Thoracic aorta (tissue), 2 donors: Measurements from ENCODE around the gene NAALADL1. TPM values are rescaled to one million over a fixed set of nuclear protein-coding genes. Genes with fewer than 3 reads are reported as not detected.

ENCODE experiments used
- ATAC-seq: fragments of 150-250 bp; one replicate; pipeline ENCODE4 v1.8.0; 2017; ENCODE audit warnings: low read depth; ENCODE audit not compliant: insufficient number of reproducible peaks, low FRiP score
- DNase-seq: peaks from one replicate; pipeline ENCODE4 v3.0.0-alpha.2; 2020; ENCODE audit warnings: low spot score
- H3K27ac ChIP-seq, 2 donors: fragments of 200-600 bp; sonication (generic); 1 replicate in 1 of 2; 2 replicates in 1 of 2; pipeline ENCODE4 v1.5.1; 2016; ENCODE audit warnings: mild to moderate bottlenecking in 2 of 2, moderate library complexity in 2 of 2
- H3K27me3 ChIP-seq: fragments of 200-600 bp; sonication (generic); replicated peaks from 2 replicates; pipeline ENCODE4 v1.6.0; 2016; ENCODE audit warnings: mild to moderate bottlenecking; ENCODE audit not compliant: insufficient read depth
- H3K36me3 ChIP-seq: fragments of 200-600 bp; sonication (generic); one replicate; pipeline ENCODE4 v1.5.1; 2016
- H3K4me1 ChIP-seq, 2 donors: fragments of 200-600 bp; sonication (generic); 1 replicate in 1 of 2; 2 replicates in 1 of 2; pipeline versions ENCODE4 v1.5.1 to v1.6.0; 2016; ENCODE audit warnings: low read depth in 2 of 2, mild to moderate bottlenecking in 1 of 2; ENCODE audit not compliant: control insufficient read depth in 1 of 2
- H3K4me3 ChIP-seq: fragments of 200-600 bp; sonication (generic); 2 replicates; pipeline ENCODE4 v1.5.1; 2016; ENCODE audit warnings: mild to moderate bottlenecking
- H3K9me3 ChIP-seq: fragments of 200-600 bp; sonication (generic); 2 replicates; pipeline ENCODE4 v1.5.1; 2016
- CTCF ChIP-seq: fragments of 200-600 bp; sonication (generic); IDR thresholded peaks from one replicate; pipeline ENCODE4 v1.5.1; 2019; ENCODE audit warnings: antibody characterized with exemption
- total RNA-seq, 2 donors: library from RNA; depleted of rRNA; stranded (reverse); fragments of >200 nt; gene quantifications; one replicate each; pipeline versions ENCODE4 v1.1.0 to v1.2.3, GENCODE V29; 2016

Gene NAALADL1
- total RNA-seq, 2 donors from 2014 or later, result 25.8 to 47.1 TPM

GRCh38 chr11:65053827-65054508, 4.4 kb downstream of the NAALADL1 start:
- TF ChIP-seq CTCF, result no peak
- no peaks in the 10 kb centered on the region for H3K4me1 ChIP-seq
- H3K27me3 ChIP-seq, result no peaks in the 10 kb centered on the region
- DNase-seq (no peak), ATAC-seq (no peak)
- H3K4me3 ChIP-seq, result no peak overlapping the region
- no peaks in the 10 kb centered on the region for H3K36me3 ChIP-seq
- no peaks in the 10 kb centered on the region for H3K9me3 ChIP-seq
- H3K27ac ChIP-seq, result no peak overlapping the region

GRCh38 chr11:65051398-65051858, 6.9 kb downstream of the NAALADL1 start:
- H3K4me1 ChIP-seq, result peaks cover 2 to 16% of the 10 kb centered on the region in 2 donors
- H3K27ac ChIP-seq, result no peak overlapping the region
- H3K4me3 ChIP-seq, result no peak overlapping the region
- no peaks in the 10 kb centered on the region for H3K27me3 ChIP-seq
- no peaks in the 10 kb centered on the region for H3K36me3 ChIP-seq
- no peaks in the 10 kb centered on the region for H3K9me3 ChIP-seq
- no peak for TF ChIP-seq CTCF
- ATAC-seq (no peak), DNase-seq (no peak)

- H3K4me3 ChIP-seq, result peak overlapping the region; percentile 72
- DNase-seq (no peak), ATAC-seq (no peak)
- TF ChIP-seq CTCF, result no peak
- H3K27me3 ChIP-seq, result no peaks in the 10 kb centered on the region
- H3K9me3 ChIP-seq, result no peaks in the 10 kb centered on the region
- no peaks in the 10 kb centered on the region for H3K36me3 ChIP-seq
- peak overlapping the region; percentile 2 to 5 for H3K27ac ChIP-seq
- H3K4me1 ChIP-seq, result peaks cover 2 to 17% of the 10 kb centered on the region in 2 donors
Observed at GRCh38 chr11:65047581-65048422, 10.6 kb downstream of the NAALADL1 start.

- ATAC-seq (no peak), DNase-seq (no peak)
- Histone ChIP-seq H3K27me3 (no peaks in the 10 kb centered on the region), H3K4me1 (peaks cover 8 to 31% of the 10 kb centered on the region in 2 donors), H3K4me3 (no peak overlapping the region), H3K27ac (no peak overlapping the region), H3K36me3 (no peaks in the 10 kb centered on the region), H3K9me3 (no peaks in the 10 kb centered on the region)
- TF ChIP-seq CTCF, result no peak
Observed at GRCh38 chr11:65045728-65046127, 12.6 kb downstream of the NAALADL1 start.

- peaks cover 8 to 31% of the 10 kb centered on the region in 2 donors for H3K4me1 ChIP-seq
- no peak for TF ChIP-seq CTCF
- H3K27ac ChIP-seq, result no peak overlapping the region
- DNase-seq, result no peak
- H3K4me3 ChIP-seq, result no peak overlapping the region
- H3K36me3 ChIP-seq, result no peaks in the 10 kb centered on the region
- no peaks in the 10 kb centered on the region for H3K9me3 ChIP-seq
- no peak for ATAC-seq
- no peaks in the 10 kb centered on the region for H3K27me3 ChIP-seq
Observed at GRCh38 chr11:65045061-65045460, 13.3 kb downstream of the NAALADL1 start.
